ENCODE results near the gene HSF5. TPM values are rescaled to one million over a fixed set of nuclear protein-coding genes. Genes with fewer than 3 reads are reported as not detected.

HSF5 gene
- polyA plus RNA-seq, 2 of the 4 experiments (the other 2 are of a cell fraction), result not detected

DNA sequence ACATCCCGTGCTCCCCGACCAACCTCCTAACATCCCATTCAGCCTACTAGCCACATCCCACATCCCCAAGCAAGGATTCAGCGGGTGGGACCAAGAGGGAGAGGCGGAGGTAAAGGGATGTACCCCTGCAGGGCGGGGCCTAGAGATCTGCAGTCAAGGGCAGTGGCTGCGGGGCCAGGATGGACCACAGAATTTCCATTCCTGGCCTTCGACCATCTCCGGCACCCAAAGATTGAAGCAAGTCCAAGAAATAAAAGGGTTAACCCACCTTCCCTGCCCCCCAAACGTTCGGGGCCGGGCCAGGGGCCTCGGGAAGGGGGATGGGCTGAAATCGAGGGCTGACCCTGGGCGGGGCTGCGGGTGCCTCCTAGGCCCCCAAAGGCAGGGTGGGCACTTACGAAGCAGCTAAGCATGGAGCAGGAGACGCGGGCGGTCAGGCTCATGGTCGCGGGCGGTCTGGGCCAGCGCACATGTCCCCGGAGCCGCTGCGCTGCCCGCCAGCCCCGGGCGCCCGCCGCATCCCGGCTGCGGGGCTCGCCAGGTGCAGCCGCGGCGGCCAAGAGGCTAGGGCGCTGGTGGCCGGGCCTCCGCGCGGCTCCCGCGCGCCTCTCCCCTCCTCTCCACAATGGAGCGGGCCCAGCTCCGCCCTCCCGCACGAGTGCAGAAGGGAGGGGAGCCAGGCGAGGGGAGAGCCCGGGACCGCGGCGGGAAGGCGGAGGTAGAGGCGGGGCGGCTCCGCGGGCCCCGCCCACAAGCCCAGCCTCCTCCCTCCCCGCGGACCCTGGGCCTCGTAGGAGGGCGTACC is 26.0 kb upstream of the HSF5 start, which contains the start of gene MTMR4 (continued):
- TF ChIP-seq MAFK (IDR thresholded peaks at IDR 0.05; ENCODE audit: partially characterized antibody) (no peak), ZC3H11A (IDR thresholded peaks at IDR 0.05) (no peak), TP53 (CRISPR knock-in tag; IDR thresholded peaks at IDR 0.05) (peak; percentile 73; the same call in 1 of the 2 replicates), HDAC2 (IDR thresholded peaks at IDR 0.05) (no peak), EHMT2 (IDR thresholded peaks at IDR 0.05; ENCODE audit: low read depth) (no peak)
- TF ChIP-seq, protein P1, sequence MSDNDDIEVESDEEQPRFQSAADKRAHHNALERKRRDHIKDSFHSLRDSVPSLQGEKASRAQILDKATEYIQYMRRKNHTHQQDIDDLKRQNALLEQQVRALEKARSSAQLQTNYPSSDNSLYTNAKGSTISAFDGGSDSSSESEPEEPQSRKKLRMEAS (IDR thresholded peaks at IDR 0.05), result peak; percentile 55
- TF ChIP-seq, protein P2, sequence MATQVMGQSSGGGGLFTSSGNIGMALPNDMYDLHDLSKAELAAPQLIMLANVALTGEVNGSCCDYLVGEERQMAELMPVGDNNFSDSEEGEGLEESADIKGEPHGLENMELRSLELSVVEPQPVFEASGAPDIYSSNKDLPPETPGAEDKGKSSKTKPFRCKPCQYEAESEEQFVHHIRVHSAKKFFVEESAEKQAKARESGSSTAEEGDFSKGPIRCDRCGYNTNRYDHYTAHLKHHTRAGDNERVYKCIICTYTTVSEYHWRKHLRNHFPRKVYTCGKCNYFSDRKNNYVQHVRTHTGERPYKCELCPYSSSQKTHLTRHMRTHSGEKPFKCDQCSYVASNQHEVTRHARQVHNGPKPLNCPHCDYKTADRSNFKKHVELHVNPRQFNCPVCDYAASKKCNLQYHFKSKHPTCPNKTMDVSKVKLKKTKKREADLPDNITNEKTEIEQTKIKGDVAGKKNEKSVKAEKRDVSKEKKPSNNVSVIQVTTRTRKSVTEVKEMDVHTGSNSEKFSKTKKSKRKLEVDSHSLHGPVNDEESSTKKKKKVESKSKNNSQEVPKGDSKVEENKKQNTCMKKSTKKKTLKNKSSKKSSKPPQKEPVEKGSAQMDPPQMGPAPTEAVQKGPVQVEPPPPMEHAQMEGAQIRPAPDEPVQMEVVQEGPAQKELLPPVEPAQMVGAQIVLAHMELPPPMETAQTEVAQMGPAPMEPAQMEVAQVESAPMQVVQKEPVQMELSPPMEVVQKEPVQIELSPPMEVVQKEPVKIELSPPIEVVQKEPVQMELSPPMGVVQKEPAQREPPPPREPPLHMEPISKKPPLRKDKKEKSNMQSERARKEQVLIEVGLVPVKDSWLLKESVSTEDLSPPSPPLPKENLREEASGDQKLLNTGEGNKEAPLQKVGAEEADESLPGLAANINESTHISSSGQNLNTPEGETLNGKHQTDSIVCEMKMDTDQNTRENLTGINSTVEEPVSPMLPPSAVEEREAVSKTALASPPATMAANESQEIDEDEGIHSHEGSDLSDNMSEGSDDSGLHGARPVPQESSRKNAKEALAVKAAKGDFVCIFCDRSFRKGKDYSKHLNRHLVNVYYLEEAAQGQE (IDR thresholded peaks at IDR 0.05), result no peak

DNA sequence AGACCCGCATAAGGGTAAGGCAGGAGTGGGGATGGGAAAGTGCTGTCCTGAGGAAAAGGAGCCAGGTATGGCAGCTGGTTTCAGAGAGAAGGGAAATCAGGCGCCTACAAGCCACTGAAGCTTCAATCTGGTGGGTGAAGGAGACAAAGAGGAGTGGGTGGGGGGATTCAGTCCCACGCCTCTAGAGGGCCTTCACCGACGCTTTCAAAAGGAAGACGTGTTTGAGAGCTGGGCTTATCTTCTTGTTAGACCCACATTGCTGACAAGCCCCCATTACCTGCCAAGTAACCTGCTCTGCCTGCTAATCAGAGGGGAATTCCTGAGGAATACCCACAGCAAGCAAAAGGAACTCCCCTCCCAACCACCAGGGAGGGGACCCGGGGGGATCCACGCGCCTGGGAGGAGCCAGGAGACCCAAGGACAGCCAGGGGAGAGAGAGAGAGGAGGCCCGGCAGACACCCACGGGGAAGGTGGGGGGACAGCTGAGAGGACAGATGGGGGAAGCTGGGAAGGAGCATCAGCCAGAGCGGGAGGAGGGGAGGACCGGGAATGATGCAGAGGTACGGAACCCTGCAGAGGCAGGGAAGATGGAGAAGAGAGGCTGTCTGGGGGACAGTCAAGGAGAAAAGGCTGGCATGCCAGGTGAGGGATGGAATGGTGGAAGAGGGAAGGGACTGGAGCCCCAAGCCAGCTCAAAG is 25.2 kb upstream of the HSF5 start:
- no peak for ATAC-seq
- H3K4me1 ChIP-seq, result peaks cover 15% of the 10 kb centered on the region
- H3K4me3 ChIP-seq, result peak overlapping the region; percentile 71
- peak overlapping the region in 1 of 2 experiments; percentile 88; a peak in 3 of 6 replicates for H3K27ac ChIP-seq
- ChIA-PET POLR2A (interaction anchor here (2.5 kb wide), 1 partner anchor 118 kb away, joined by 24 read pairs; no protein-coding TSS in a partner anchor), CTCF (interaction anchor here (1.2 to 3.1 kb wide), 3 partner anchors 9 to 196 kb away, joined by 4 to 12 read pairs (median 6); no protein-coding TSS in a partner anchor)
- TF ChIP-seq RARB (CRISPR knock-in tag; IDR thresholded peaks at IDR 0.05), result no peak
- no peak for FAIRE-seq
- H3K9me3 ChIP-seq, result no peaks in the 10 kb centered on the region
- WGBS (ENCODE audit: missing lambda C conversion rate), result 64% methylated on average over 14 of the region's 14 CpGs
- DNase-seq (ENCODE audit: low read depth in 1 of 2, low spot score in 1 of 2), result no peak
- peak overlapping the region; percentile 82 for H3K4me2 ChIP-seq

DNA sequence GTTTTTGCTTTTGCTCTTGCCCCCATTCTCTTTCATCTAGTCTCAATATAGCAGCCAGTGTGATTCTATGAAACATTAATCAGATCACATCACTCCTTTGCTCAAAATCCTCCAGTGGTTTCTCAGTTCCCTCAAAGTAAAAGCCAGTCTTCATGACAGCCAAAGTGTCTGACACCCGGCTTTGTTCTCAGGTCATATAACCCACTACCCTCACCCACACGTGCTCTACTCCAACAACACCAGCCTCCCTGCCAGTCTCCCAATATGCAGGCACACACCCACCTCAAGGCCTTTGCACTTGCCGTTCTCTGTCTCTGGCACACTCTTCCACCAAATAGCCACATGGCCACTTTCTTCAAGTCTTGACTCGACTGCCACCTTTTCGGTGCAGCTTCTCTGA is 21.9 kb upstream of the HSF5 start:
- no peak for DNase-seq (ENCODE audit: low read depth in 1 of 2, low spot score in 1 of 2)
- Histone ChIP-seq H3K27ac (no peak overlapping the region), H3K4me1 (peaks cover 10% of the 10 kb centered on the region; the same call in 2 of the 3 replicates), H3K9me3 (no peaks in the 10 kb centered on the region), H3K4me3 (no peak overlapping the region), H3K4me2 (no peak overlapping the region)
- ChIA-PET POLR2A (no interaction called here), CTCF (interaction anchor here (0.6 to 1.7 kb wide), 6 partner anchors 9 to 224 kb away, joined by 3 to 4 read pairs (median 4); no protein-coding TSS in a partner anchor)
- TF ChIP-seq CBX2 (IDR thresholded peaks at IDR 0.05; ENCODE audit: borderline replicate concordance, low read depth) (no peak), HEYL (CRISPR knock-in tag; IDR thresholded peaks at IDR 0.05) (no peak), KDM5A (IDR thresholded peaks at IDR 0.05) (no peak), ZSCAN20 (CRISPR knock-in tag; IDR thresholded peaks at IDR 0.05) (no peak), HOXA7 (CRISPR knock-in tag; IDR thresholded peaks at IDR 0.05) (no peak), ZC3H11A (IDR thresholded peaks at IDR 0.05) (no peak)
- TF ChIP-seq, protein P3, sequence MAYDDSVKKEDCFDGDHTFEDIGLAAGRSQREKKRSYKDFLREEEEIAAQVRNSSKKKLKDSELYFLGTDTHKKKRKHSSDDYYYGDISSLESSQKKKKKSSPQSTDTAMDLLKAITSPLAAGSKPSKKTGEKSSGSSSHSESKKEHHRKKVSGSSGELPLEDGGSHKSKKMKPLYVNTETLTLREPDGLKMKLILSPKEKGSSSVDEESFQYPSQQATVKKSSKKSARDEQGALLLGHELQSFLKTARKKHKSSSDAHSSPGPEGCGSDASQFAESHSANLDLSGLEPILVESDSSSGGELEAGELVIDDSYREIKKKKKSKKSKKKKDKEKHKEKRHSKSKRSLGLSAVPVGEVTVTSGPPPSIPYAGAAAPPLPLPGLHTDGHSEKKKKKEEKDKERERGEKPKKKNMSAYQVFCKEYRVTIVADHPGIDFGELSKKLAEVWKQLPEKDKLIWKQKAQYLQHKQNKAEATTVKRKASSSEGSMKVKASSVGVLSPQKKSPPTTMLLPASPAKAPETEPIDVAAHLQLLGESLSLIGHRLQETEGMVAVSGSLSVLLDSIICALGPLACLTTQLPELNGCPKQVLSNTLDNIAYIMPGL (CRISPR knock-in tag; IDR thresholded peaks at IDR 0.05; ENCODE audit: borderline replicate concordance), result no peak
- FAIRE-seq, result no peak
- WGBS (ENCODE audit: missing lambda C conversion rate), result 89% methylated on average over 5 of the region's 5 CpGs
- no peak for ATAC-seq

All from A549 (cell line).